Stimulated activated CD8-positive, alpha-beta memory T cell treated with anti-CD3 and anti-CD28 coated beads, Interleukin-4, amount 100 ng/mL, for 24 hours (primary cell): ENCODE data around the gene PRDM16.

Experiments used
- DNase-seq: peaks from one replicate; pipeline ENCODE4 v3.0.0-alpha.2; 2020; ENCODE audit warnings: low read depth

The PRDM16 gene

DNA sequence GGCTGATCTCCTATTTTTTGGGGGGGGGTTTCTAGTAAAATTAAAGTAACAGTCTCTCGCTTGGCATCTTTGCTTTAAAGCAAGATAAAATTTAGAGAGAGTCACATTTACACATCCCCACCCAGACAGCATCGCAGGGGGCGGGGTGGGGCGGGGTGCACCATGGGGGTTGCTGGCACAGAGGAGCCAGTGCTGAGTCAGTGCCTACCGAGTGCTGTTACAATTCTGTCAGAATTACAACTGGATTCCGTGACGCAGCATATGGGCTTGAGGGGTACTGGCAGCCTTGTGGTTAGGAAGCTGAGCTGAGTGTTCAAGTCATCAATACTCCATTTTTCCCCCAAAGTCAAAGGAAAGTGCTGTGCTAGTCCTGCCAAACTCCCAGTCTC lies 175.9 kb downstream of the PRDM16 start:
- no peak for DNase-seq

DNA sequence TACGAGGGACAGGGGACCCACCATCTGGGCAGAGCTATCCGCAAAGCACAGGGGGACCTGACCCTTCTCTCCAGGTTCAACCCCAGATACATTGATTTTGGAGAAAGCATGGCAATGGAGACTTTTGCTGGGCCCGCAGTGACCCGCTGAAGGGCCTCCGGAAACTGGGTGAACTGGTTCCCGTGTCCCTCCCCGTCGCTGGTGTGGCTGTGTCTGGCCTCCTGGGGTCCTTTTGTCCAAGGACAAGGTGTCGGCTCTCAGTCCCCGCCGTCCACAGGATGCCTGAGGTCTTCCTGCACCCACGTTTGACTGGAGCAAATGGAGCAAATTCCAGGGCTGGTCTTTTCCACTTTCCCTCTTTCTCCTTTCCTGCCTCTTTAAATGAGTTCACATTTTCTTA lies 176.3 kb downstream of the PRDM16 start:
- DNase-seq: no peak

DNA sequence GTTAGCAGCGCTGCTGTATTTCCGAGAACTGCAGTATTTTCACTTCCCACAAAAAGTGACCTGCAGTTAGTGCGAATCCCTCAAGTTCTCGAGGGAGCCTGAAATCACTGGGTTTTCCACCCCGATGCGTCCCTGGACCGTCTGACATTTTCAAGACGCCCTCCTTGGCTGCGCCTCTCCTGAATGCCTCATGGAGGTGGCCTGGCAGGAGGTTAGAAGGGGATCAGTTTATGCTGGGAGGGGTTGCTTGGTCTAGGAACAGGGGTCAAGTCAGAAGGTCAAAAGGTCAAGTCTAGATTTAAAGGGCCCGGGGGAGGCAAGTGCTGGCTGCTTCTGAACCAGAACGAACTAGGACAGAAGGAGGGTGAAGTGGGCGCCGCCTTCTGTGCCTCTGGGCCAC lies 176.8 kb downstream of the PRDM16 start:
- no peak for DNase-seq

DNA sequence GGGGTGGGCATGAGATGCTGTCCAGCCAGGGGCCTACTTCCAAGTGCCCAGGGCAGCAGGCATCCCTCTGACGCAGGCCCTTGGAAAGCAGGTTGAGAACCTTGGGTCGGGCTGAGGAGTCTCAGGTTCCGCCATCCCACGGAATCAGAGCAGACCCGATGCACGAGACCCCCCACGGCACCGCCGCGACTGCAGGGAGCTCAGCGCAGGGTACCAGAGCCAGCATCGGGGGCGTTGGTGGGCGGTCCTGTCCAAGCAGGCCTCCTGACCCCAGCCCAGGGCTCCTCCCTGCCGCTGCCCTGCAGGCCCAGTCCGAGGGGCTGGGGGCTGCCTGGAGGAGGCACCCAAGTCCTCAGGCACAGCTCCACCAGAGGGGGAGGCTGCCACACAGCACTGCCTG lies 177.2 kb downstream of the PRDM16 start:
- DNase-seq: no peak

DNA sequence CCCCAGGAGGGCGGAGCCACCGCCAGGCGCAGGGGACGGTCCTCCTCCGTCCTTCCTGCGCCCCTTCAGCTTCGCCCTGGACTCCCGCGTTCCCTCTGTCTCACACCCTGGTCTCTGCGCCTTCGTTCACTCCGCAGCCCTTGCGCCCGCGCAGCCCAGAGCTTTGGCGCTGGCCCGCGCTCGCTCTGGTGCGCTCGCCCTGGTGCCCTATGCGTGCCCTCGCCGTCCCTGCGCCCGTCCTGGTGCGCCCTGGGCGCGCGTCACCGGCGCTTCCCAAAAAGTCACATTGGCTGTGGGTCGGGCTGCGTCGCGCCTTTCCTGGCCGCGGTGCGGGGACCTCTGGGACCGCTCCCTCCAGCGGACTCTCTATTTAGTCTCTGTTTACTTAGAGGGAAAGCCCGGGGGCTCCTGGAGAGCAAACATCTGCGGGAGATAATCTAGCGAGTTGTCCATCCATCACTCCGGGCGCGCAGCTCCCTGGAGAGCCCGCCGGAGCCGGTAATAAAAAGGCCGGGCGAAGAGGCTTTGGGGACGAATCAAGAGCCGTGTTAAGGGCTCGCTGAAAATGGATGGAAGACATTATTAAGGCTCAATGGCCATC lies 178.6 kb downstream of the PRDM16 start:
- no peak for DNase-seq

DNA sequence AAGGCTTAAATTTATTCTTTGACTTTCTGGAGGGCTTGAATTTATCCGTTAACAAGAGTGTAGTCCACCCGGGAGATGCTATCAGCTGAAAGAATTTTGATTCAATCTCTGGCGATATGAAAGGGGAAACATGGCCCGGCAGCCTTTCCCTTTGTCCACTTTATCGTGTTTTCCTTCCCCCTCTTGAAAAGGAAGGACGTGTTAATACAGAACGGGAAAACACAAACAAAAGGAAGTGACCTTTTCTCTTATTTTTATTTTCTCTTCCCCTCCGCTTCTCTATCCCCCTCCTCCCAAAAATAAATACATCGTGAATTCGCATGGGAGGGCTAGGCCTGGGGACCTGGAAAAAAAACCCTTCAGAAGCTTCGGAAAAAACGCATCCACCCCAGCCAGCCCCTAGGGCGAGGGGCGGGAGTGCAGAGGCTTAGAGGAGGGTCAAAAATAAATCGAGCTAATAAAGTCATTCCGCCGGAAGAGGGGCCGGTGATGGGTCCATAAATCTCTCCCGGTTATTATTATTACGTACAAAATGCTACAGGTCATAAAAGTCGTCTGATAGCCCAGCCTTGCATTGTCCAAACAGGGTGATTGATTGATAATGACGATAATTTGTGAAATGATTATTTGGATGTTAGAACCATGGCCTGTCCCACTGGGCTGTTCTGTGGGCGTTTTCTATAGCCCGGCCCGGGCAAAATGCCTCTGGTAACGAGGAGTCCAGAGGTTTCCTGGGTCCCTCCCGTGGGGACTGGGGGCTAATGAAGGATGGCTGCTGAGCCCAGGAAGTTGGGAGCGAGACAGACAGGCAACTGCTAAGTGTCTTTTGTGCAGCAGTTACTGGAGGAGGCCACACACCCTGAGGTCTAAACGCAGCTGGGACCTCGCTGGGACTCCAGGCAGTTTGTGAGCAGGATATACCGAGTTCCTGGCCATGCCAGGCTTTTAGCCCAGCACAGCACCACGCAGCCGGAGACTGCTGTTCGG lies 179.4 kb downstream of the PRDM16 start:
- DNase-seq: no peak

DNA sequence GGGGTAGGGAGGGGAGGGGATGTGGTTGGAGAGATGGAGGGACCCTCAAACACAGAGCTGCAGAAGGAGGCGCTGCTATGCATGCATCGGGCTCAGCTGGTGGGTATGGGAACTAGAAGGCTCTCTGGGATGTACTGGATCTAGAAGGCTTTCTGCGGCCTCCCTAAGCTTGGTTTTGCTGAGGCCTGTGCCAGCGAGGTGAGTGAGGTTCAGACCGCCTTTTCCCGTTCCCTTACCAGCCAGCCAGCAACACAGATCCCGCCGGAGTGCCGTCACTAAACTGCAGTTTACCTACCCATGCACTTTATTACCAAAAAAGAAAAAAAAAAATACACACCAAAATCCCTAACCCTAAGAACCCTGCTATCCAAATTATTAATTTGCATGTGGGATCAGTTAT lies 180.2 kb downstream of the PRDM16 start:
- DNase-seq: no peak

DNA sequence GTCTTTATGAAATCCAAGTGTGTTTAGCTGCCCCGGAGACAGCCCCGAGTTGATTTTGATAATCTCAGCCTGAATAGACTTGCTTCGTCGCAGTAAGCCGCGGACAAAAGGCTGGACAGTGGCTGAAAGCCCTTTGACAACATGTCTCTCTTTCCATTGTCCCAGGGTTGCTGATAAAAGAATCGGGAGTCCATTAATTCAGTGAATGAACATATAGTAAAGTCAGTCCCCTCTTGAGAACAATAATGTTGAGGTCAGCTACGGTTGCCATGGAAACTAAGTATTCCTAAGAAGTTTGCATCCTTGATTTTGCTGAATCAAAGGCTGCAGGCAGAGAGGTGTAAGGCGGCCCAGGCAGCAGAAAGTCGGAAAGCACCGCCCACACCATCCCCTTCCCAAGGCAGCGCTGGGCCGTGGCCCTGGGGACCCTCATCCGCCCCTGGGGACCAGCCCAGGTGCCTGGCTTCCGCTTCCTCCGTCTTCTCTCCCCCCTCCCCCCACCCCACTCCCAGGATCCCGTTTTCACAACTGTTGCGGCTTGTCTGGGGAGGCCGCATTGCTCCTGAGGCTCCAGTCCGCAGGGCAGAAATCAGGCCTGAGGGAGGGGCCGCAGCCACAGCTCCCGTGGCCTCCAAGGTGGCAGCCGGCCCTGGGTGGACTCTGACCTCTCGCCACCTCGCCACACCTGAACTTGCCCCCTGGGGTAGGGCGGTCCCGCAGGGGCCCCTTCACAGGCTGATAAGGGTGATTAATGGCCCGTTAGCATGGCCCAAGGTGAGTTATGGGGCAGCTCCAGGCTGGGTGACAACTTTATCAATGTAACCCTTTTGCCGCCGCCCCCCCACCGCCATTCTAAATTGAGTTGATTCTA lies 180.9 kb downstream of the PRDM16 start:
- no peak for DNase-seq

DNA sequence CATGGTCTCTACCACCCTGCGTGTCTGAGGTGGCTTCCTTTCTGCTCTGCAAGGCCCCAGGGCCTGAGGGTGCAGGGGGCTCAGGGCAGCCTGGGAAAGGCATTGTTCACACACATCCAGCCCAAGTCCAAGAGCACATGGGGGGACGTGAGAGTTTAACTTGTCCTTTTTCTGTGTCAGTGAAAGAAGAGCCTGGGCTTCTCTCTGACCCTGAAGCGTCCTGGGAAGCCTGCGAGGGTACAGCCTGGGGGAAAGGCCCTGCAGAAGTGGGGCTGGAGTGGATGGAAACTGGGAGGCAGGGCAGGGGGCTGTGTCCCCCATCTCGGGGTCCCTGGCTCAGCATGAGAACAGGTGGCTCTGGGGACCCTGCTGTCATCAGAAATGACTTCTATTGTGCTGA lies 181.6 kb downstream of the PRDM16 start:
- DNase-seq: no peak

DNA sequence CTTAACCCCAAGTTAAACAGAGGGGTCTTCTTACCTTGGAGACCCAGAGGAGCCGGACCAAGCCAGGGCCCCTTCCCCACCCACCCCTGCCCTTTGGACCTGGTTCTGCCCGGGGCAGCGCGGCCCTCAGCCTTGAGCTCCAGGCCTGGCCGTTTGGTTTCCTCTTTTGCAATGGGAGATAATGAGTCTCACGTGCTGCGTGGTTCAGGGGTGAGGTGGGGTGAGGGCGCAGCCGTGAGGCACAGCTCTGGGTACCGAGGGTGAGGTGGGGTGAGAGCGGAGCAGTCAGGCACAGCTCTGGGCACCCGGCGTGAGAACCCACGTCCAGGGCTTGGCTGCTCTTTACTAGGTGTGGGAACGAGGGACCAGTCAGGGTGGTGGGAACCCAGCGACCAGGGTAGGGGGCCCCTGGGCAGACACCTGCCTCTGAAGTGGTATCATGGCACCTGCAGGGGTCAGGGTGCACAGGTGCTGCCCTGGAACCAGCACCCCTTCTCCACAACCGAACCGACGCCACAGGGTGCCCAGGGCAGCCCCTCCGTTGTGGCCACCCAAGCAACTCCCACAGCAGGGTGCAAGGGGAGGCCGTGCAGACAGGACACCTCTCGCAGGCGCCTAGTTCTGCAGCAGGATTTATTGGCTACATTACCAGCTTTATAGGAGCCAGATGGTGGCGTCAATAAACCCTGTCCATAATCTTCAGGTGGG lies 182.2 kb downstream of the PRDM16 start:
- no peak for DNase-seq

DNA sequence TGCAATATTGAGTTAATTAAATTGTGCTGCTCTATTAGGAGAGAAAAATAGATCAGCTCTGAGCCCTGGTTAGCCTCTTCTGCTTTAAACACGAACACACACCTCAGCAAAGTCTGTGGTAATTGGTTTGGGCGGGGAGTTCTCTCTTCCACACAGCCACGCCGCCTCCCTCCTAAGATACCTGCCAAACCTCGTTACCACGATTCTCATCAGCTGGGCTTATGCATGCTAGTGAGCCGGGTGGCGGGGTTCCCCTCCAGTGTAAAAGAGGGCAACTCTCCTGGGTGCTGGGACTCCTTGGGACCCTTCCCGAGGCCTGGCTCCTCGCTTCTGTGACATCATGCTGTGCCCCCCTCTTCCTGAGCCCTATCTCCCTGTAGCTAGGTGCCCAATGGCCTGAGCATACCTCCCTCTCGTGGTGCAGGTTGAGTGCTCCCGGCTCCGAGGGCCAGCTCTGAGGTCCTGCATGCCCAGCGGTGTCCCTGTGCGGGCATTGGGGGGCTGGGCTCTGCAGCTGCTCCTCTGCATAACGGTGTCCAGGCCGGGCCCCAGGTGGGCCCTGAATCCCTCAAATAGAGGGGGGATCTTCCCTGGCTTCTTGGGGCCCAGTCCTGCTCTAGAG lies 182.9 kb downstream of the PRDM16 start:
- DNase-seq: no peak

DNA sequence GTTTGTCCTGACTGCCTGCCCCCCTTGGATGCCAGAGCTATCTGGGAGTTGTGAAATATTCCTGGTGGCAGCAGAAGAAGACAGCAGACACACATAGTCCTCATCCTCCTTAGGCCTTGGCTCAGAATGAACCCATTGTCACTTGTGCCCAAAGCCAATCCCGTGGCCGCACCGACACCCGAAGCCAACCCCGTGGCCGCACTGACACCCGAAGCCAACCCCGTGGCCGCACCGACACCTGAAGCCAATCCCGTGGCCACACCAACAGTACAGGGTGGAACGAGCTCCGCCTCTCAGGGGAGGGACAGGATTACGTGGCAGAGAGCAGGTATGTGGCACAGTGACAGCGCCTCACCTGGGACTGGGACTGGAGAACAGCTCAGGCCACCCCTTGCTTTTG lies 186.7 kb downstream of the PRDM16 start:
- DNase-seq: no peak

DNA sequence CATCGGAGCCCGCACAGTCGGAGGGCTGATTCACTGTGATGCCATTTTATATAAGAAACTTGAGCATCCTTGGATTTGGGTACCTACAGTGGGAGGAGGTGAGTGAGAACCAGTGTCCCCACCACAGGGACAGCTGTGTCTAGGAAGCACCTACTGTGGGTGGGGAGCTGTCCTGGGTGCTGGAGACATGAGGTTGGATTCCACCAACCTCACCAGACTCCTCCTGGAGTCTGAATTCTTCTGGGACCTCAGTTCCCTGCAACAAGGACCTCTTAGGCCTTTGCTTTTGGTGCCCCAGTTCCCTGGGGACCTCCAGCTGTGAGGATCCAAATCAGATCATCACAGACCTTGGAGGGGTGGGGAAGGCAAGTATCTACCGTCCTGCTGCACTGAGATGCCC lies 188.8 kb downstream of the PRDM16 start:
- DNase-seq: no peak

DNA sequence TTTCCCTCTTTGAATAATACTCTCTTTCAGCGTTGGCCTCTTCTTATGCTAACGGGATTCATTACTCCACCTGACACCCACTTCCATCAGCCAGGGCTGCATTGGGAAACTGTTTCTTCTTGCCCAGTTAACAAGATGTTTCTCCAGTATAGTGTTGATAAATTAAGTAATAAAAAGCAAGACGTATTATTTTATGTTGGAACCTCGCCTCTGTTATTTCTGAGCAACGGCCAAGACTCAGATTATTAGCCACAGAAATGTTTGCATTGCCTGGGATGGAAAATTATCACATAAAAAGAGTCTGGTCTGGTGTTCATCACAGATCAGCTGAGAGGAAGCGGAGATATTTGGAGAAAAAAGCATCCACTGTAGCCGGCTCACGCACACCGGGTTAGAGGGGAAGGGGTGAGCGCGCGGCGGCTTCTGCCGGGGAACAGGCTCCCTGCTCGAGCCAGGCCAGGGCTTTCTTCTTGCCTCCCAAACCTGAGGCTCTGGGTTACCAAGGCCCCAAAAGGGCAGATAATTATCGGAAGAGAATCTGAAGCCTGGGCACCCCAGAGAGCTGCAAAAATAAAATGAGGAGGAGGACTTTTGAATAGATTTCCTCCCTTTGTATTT lies 189.5 kb downstream of the PRDM16 start:
- DNase-seq: no peak

DNA sequence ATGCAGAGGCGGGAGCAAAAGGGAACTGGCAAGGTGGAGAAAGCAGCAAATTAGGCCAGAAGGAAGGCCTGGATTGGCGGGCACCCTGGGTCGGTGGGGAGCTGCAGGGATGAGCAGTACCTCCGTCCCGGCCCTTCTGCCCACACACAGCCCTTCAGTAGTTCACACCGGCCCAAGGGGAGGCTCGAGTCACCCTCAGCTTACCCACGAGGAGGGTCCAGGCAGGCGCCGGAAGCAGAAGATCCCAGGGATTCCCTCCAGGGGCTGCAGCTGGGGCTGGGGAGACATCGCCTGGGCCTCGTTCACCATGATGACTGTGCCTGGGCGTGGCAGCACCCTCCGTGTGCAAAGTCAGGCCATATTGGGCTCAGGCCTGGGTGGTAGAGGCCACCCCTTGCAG lies 190.0 kb downstream of the PRDM16 start:
- DNase-seq: no peak

DNA sequence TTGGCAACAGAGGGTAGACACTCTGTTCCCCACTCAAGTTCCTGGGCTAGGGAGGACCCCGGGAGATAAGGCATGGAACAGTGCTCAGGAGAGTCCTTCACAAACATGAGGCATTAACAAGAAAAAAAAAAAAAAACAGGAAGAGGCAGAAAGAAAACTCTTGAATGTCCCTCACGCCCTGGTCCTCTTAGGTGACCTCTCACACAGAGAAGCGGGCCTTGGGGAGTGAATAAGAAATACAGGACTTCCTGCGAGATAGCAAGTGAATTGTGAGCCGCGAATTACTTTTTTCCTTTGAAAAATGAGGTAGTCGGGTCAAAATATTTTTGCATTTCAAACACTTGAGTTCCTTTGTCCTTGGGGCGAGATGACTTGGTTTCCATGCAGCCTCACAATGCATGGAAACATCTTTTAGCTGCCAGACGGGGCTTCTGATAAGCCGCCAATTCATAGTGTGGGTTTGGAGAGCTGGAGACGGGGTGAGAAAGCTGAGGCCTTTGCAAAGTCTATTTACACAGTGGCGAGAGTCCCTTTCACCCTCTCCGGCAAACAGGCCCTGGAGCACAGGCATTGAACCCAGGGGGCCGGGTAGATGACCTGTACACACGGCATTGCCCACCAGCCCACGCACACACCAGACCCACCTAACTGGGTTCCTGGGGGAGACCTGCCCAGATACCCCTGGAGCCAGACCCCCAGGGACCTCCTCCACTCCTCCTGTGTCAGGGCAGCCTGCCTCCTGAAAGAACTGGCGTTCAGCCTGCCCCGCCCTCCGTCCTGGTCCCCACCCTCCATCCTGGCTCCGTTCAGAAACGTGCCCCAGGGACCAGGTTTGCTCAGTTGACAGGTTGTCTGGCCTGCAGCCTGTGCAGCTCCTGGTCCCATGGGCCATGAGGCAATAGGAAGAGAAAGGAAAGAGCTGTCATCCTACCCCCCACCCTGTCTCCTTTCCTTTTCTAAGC lies 192.3 kb downstream of the PRDM16 start:
- DNase-seq: no peak

DNA sequence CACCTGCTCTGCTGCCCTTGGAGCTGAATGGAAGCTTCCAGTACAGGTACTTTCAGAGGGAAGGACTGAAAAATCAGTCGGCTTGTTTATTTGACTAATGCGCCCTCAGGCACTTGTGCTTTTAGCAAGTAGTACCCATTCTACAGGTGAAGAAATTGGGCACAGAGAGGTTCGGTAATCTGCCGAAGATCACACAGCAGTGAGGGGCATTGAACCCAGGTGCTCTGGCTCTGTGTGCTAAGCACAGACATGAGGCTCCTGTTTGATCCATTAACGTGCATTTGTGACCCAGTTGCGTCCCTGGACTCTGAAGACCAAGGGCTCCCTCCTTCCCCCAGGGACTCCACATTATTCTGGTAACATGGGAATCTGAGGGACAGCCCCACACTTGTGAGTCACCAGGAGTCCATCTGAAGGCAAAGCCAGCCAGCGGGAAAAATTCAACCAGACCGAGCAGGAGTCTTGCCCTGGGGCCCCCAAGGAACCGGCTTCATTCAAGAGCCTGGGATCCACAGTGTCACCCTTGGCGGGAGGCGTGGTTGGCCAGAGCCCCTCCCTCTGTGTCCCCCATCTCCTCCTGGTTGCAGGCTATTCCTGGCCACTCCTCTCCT lies 193.1 kb downstream of the PRDM16 start:
- no peak for DNase-seq

DNA sequence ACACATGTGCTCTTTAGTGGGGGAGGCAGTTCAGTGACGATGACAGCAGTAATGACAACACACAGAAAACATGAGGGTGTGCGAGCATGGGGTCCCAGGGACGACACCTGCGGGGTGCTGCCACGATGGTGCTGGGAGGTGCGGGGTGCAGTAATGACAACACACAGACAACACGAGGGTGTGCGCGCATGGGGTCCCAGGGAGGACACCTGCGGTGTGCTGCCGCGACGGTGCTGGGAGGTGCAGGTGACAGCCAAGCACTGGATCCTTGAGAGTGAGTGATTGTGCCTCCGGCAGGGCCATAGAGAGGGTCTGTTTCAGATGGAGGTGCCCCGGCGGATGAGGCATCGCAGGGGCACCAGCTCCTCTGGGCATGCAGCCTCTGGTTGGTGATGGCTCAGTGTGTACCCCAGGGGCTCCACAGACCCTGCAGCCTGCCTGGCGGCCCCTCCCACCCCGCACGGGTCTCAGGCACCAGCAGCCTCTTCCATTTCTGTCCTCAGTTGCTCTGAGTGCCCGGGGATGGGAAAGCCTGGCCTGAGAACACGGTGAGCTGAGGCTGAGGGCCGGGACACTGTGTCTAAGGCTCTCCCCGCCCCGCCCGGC lies 193.8 kb downstream of the PRDM16 start:
- no peak for DNase-seq

DNA sequence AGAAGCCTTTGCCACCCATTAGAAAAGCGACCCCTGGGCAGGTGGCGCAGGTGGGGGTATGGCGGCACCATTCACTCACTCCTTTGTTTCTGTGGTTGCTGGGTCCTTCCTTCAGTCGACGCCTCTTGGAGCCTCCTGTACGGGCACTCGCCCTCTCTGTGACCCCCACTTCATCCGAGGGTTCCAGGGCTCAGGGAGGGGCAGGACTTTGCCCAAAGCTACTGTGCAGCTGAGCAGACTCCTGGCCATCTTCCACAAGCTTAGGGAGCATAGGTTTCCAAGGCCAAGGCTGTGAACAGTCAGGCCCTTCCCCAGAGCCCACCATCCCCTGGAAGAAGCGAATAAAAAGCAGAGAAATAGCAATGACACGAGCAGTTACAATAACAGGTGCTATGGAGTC lies 194.8 kb downstream of the PRDM16 start:
- DNase-seq: no peak
